ENCODE data around the gene BMP5.

The BMP5 gene

DNA sequence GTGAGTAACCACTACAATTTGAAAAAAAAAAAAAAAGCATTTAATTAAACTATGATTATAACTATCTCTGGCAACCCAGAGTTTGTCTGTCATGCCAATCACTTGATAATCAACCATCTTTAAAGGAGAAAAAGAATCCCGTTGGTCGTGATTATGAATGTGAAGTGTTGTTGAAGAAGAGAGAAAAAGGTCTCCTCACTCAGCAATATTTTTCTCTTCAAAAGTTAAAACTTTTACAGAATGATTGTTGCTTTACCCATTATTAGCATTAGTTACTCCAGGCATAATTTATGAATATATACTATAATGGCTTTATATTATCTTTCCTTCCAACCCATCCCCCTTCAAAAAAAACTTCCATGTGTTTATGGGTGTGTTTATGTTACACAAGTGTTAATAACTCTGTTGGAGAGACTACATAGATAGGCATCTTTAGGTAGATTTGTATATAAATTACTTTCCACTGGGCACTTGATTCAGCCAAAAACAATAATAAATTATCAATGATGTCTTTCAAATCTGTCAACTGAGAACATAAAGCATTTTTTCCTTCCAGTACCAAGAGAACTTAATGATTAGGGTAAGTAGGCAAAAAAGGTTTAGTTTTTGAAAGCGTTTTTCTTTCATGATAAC is 5.1 kb downstream of the BMP5 start:
- no peak for DNase-seq

DNA sequence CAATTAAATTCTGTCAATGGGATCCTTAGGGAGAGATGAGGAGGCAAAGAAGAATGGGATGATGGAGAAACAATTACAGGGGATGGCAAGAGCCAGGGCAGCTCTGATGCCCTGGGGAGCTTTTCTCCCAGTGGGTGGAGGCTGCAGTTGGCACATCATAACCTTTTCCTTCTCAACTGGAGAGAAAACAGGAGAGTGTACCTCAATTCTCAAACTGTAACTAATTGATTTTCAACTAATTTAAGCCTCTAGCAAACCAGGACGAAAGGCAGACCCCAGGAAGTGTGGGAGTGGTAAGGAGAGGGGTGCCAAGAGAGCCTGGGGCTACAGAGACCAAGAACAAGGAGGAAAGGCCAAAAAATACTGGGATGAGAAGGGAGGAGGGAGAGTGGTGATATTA is 5.7 kb downstream of the BMP5 start:
- no peak for DNase-seq

DNA sequence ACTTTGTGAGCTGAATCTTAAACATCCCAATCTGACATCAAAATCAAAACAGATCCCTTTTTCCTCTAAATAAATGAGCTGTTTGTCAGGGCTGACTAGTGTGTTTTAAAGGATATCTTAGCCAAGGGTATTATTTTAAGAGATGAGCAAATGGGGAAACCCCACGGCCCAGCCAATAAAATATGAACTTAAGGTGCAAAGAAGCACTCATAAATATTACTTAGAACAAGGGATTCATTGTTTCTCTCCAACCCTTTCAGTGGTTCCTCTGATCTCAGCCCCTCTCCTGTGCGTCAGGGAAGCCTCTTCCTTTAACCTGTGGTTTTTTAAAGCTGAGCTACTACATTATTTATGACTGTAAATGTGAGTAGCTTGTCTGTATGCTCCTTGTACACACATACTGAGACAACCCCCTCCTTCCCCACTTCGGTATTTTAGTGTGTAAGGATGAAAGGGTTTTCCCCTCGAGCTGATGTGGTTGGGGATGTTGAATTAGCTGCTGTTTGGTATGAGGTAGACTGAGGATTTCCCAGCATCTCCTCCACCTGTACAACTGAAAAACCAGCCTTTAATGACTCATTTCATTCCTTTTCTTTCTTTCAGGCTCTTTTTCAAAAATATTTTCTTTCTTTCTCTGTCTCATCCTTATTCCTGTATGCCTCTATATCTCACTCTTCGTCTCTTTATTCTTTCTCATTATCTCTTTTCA is 6.5 kb downstream of the BMP5 start:
- DNase-seq = no peak

DNA sequence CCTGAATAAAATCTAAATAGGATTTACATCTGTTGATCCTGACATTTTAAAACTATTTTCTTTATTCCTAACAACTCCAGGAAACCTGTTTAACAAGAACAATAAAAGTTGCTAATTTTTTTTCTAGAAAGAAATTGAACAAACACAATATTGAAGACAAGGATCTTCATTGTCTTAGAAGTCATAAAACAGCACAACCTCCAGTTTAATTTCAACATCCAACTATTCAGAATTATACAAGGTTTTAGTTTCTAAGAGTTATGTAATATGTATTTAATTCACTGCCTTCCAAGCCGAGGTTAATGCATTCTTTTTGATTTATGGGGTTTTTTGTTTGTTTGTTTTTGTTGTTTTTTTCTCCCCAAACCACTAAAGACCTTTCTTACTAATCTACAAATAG is 7.2 kb downstream of the BMP5 start:
- DNase-seq = no peak

DNA sequence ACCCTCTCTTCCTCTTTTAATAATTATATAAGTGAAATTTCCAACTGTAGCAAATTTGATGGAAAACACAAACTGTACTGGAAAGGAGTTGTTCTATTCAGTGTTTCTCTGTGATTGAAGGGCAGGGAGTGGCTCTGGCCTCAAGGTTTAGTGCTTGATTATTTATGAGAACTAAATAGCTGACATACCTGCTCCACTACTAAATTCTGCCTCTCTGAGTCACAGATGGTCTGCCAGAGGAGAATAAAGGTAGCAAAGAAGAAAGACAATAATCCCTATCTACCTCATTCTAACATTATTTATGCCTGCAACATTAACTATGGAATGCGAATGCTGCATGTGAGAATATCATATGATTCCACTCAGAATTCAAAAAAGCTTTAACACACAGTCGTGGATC is 9.3 kb downstream of the BMP5 start:
- no peak for DNase-seq

DNA sequence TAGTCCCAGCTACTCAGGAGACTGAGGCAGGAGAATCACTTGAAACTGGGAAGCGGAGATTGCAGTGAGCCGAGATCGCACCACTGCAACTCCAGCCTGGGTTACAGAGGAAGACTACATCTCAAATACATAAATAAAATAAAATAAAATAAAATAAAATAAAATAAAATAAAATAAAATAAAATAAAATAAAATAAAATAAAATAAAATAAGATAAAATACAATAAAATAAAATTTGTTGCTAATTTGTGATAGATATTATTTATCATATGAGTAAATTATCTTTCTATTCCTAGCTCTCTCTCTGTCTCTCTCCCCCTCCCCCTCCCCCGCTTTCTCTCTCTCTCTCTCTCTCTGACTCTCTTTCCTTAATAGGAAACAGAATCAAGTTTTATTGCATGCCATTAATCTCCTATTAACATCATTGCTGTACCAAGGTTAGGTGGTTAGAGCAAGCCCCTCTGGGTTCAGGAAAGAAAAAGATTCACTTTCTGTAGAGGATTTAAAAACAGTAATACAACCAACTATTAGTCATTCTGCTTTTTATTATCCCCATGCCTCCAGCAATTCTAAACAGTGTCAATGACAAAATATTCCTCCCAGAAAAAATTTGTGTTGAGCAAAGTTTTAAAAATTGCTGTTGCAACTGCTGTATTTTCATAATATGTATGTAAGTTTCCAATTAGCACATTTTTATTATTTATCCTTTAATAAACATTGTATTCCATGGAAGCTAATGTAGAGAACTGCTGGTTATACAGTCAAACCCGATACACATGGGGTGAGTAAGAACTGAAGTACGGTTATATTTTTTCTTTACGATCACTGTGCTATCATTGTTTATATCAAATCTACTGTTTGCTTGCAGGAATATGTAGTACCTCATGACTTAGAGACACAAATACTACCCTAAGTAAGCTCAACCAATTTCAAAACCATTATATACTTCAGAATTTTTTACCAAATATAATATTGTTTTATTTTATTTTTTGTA is 22.1 kb downstream of the BMP5 start:
- no peak for DNase-seq

DNA sequence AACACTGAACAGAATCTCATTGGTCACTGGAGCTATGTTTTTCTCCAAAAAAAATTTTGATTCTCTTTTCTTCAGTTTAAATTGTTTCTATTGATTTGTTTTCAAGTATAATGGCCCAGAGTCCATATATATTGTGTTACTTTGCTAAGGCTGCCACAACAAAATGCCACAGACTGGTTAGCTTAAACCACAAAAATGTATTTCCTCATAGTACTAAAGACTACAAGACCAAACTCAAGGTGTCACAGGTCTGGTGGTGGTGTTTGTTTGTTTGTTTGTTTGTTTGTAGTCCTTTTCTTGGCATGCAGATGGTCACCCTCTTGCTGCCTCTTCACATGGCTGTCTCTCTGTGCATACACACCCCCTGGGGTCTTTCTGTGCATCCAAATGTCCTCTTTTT is 34.0 kb downstream of the BMP5 start:
- DNase-seq = no peak

DNA sequence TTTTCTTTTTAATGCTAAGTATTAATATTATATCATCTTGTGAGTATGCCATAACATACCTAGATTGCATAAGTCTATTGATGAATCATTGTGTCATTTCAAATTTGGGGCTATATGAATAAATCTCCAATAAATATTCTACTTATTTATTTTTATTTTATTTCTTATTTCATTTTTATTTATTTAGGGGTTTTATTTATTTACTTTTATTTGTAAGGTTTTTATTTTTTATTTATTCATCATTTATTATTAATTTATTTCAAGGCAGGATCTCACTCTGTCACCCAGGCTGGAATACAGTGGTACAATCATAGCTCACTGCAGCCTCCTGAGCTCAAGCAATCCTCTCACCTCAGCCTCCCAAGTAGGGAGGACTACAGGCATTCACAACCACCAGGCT is 36.3 kb downstream of the BMP5 start:
- DNase-seq = no peak

DNA sequence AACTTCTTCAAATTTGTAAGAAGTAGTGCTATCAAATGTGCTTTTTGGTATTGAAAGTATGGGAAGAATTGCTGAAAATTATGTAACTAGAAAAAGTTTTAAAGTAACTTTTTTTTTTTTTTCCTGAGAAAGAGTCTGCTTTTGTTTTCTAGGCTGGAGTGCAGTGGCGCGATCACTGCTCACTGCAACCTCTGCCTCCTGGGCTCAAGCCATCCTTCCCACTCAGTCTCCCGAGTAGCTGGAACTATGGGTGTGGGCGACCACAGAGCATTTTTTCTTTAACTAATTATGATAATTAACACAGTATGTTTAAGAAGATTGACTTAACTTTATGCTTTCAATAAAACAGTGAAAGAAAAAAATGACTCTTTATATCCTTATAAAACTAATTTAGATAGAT is 38.4 kb downstream of the BMP5 start:
- DNase-seq = no peak

DNA sequence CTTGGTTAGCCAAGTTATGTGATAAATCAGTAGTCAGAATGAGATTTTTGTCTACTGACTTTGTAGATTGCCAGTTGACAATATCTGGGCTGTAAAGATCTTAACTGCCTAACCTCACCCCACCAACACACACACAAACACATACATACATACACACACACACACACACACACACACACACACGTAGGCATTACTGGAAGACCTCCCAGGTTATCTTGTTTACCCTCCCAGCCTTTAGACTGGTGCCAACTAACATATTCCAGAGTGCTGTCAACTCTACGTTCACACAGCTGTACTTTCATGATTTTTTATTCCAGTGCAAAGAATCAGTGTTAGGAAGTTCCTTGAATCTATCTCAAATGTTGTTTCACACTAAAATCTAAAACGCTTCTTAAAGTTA is 38.9 kb downstream of the BMP5 start:
- no peak for DNase-seq

DNA sequence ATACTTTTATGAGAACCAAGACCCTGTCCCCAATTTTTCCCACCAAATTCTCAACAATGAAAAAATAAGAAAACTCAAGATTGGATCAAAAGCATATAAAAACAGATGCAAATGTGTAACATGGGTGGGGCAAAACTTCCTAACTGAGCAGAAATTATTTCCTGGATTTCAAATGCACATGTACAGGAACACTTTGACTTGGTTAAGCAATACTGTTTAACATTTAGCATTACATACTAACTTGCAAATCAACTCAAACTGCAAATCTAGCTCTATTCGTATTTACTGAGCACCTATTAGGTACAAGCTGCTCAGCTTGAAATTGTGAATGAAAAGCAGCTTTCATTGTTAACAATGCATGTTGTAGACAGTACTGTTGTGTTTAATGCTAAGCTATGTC is 40.2 kb downstream of the BMP5 start:
- no peak for DNase-seq

DNA sequence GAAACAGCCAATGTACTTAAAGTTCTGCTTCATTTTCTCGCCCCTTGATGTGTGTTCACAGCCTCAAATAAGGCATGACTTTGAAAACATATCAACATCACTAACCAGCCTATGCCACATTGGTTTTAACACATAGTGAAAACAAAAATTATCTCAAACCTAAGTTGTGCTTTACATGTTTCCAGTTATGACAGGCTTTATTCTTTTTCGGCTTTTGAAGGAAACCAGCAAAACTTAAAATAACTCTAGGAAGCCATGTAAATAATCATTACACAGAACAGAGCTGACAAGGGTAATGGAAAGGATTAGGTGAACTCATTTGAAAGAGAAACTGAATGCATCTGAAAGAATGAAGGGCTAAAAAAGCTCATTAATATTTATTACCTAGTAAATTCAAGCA is 42.1 kb downstream of the BMP5 start:
- DNase-seq = no peak

DNA sequence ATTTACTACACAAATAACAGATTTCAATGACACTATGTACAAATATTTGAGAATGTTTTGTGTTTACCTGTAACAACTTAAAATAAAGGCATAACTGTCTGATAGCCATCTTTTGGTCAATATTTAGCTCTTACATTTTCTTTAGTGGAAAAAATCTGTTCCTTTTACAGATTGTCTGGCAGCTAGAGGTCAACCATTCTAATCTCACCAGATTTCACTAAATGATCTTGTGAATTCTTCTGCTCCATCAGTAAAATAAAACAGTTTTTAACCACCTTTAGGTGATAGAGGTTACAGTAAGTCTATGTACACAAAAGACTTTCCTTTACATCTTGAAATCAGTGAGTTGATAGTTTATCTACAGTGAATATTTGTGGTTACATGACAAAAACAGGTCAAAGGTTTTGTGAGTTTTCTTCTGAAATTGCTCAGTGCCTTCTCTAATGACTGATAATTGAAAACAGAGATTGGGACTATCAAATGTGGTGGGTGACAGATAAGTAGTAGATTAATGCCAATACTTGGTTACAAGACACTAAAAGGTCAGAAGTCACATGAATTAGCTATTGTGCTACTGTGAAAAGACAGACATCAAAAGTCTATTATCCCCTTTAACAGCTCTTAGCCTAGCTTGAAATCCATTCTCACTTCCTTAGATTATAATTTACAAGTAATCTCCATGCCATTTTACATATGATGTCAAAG is 47.4 kb downstream of the BMP5 start:
- DNase-seq = no peak

DNA sequence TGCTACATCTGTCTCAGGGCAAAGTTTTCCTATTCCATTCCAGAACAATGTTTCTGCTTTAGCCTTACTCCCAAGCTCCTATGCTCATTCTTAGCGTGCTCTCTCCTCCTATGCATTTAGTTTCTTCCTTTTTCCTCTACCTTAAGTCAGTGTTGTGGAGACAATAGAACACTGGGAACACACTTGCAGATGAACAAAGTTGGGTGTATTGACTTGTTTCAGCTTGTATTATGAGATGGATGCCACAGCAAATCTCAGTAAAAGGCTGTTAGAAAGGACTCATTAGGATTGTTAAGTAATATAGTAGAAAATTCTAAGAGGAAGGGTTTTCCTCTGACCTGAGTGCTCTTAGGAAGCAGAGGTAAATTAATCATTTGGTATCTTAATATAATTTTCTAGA is 48.4 kb downstream of the BMP5 start:
- no peak for DNase-seq

DNA sequence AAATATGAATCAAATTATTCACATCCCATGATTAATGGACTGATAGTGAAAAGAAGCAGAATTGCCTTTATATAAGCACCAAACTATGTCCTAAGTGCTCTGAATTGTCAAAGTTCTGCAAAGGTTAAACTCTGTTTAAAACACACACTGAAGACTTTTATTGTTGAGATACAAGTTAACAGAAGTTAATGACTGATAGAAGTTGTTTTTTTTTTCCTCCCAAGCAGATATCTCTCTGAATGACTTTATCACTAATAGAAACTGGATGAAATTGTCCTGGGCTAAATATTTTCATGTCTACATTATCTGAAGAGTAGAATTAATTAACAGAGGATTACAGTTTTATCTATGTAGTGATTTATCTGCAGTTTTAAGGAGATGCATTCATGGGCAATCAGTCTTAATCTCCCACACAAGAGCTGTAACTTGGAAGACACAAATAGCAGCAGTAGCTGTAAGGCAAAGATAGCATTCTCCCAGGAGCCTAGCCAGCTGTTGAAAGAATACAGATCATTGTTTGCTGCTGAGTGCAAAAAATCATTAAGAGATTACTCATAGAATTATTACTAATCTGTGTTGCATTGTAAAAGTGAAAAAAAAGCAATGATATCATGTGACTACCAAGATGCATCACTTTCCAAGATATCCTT is 49.9 kb downstream of the BMP5 start:
- DNase-seq = no peak

DNA sequence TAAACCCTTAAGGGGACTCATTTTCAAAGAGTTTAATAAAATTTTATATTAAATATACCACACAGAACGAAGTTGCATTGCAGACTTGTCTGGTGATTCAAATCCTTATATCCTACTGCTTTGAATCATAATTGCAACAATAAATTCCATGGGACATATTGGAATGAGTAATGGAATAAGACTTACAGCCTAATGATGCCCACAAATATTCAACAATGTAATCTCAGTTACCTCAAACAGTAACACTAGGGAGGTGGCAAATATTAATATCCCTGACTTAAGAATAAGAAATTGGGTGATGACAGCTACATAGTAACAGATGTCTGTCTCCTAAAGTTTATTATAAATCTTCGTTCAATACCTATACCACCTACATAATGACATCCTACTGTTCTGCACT is 52.6 kb downstream of the BMP5 start:
- DNase-seq = no peak

DNA sequence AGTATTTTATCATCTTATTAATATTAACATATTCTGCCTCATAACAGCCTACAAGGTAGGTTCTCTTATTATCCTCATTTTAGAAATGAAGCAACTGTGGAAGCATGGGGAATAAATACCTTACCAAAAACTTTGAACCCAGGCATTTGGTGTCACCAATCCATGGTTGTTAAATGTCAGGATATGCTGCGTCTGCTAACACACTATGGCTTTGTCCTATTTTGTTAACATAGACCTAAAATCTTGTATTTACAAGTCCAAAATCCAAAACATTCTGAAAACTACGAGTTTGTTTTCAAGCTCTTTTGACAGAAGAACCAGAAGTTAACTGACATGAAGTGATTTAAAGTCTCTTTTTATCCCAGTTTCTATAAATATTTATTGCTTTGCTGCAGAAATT is 53.4 kb downstream of the BMP5 start:
- no peak for DNase-seq

DNA sequence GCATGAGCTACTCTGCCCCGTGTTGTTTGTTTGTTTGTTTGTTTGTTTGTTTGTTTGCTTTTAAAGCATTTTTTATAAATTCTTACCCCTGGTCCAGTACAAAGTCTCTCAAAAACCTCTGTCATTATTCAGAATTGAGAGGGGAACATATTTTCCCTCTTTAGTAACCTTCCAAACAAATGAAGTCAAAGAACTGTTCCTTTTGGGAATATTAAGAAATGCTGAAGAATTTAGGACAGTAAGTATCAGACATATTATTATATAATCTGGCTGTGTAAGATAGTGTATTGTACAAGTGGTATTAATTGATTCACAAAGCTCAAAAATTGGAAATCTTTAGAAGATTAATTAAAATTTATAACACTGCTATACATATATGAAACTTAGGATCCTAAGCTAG is 54.7 kb downstream of the BMP5 start:
- DNase-seq = no peak

DNA sequence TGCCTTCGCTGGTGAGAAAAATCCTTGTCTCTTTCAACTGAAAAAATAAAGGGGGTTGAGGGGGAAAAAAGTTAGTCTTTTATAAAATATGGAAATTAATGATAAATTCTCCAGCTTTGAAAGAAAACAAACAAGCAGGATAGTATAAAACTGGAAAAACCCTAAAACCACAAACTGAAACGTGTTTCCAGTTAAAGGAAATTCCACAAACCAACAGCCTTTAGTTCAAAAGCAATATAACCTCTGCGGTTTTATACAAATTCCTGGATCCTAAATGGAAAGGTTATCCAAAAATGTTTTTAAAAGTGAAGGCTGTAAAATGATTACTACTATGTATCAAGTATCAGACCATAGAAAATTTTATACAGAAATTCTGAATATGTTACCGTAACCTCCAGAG is 55.6 kb downstream of the BMP5 start:
- DNase-seq = no peak

DNA sequence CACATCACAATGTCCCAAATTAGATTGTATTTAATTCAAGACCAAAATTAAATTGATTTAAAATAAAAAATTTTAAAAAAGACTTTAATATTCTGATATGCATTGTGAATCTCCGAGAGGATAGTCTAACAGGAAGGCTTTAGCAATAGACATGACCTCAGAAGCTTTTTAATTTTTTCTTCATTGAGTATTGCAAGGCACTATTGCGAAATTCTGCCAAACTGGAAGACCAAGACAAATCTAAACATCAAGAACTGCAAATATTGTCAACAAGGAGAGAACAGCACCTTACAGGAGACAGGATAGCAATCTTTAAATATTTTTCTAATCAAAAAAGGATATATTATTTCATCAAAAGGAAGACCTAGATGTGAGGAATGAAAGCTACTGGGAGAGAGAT is 56.9 kb downstream of the BMP5 start:
- DNase-seq = no peak

DNA sequence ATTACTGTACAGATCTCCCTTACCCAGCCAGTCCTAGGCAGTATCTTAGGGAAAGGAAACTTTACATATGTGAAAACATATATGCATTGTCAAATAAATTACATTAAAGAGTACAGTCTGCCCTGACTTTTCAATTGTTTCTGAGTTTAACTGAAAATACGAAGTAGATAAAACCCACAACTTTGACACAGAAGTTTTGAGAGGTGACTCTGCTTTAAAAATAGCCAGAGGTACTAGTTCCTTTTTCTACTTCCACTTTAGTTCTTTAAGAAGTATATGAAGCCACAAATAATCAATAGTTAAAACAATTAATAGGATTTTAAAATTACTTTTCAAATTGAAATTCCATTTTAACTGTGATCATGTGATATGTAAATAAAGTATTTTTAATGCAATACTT is 62.9 kb downstream of the BMP5 start:
- DNase-seq = no peak

DNA sequence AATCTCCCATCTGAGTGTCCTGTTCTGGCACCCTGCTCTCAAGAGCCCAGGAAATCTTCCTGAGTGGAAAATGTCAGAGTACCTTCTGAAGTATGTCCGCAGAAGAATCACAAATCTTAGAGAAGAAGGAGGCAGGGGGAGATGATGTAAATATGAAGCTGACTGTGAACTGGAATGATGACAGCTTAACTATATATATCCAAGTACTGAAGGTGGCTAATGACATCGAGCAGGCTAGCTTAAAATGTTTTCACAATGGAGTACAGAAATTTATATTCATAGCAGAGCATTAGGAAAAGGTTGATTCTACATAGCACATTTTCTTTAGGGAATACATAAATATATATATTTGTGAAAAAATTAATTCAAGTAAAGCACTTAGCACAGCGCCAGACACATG is 64.3 kb downstream of the BMP5 start:
- no peak for DNase-seq

DNA sequence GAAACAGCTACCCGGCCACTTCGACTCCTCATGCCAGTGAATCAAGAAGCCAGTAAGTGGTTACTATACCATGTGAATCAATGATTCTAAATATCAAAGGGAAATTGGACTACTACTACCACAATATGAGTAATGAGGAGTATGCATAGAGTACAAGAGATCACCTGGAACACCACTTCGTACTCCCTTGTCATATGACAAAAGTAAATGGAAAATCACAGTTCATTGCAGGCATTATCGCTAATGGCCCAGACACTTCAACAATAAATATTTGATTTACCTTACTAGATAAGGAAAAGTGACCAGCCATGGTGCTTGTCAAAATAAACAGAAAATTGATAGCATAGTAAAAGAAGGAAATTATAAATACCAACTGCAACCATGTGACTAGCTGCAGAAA is 73.1 kb downstream of the BMP5 start:
- no peak for DNase-seq
